GM23338 (cell line): ENCODE measurements around the gene GPC5. TPM values are rescaled to one million over a fixed set of nuclear protein-coding genes. Genes with fewer than 3 reads are reported as not detected.

Experiments
- ATAC-seq: fragments of 200-7000 bp; cut with Tn5 transposase; 3 replicates; pipeline ENCODE4 v1.9.1; 2020
- DNase-seq: peaks from one replicate; pipeline ENCODE4 v3.0.0-alpha.2; 2015; ENCODE audit warnings: low spot score
- H2AFZ ChIP-seq: fragments of 200-600 bp; sonication (generic); 2 replicates; pipeline ENCODE4 v1.8.0; 2016; ENCODE audit warnings: antibody characterized with exemption, mild to moderate bottlenecking, moderate library complexity
- H3F3A ChIP-seq: fragments of 200-600 bp; sonication (generic); replicated peaks from 2 replicates; pipeline ENCODE4 v1.8.0; 2017; ENCODE audit warnings: antibody characterized with exemption, mixed run types, low read depth
- H3K27ac ChIP-seq: fragments of 200-600 bp; sonication (generic); 2 replicates; pipeline ENCODE4 v1.6.1; 2016; ENCODE audit warnings: low read depth
- H3K27me3 ChIP-seq: fragments of 200-600 bp; sonication (generic); 2 replicates; pipeline ENCODE4 v1.8.0; 2016; ENCODE audit warnings: mild to moderate bottlenecking, mixed run types, moderate library complexity; ENCODE audit not compliant: insufficient read depth
- H3K36me3 ChIP-seq: fragments of 200-600 bp; sonication (generic); 2 replicates; pipeline ENCODE4 v1.8.0; 2016; ENCODE audit warnings: mild to moderate bottlenecking; ENCODE audit not compliant: insufficient read depth
- H3K4me1 ChIP-seq: fragments of 200-600 bp; sonication (generic); 2 replicates; pipeline ENCODE4 v1.8.0; 2016; ENCODE audit warnings: mild to moderate bottlenecking, moderate library complexity; ENCODE audit not compliant: insufficient read depth
- H3K4me2 ChIP-seq: fragments of 200-600 bp; sonication (generic); 2 replicates; pipeline ENCODE4 v1.7.1; 2017; ENCODE audit warnings: mixed run types
- H3K4me3 ChIP-seq: fragments of 200-600 bp; sonication (generic); 2 replicates; pipeline ENCODE4 v1.6.1; 2016; ENCODE audit warnings: mixed run types
- H3K79me2 ChIP-seq: fragments of 200-600 bp; sonication (generic); replicated peaks from 2 replicates; pipeline ENCODE4 v1.8.0; 2017; ENCODE audit warnings: mild to moderate bottlenecking; ENCODE audit not compliant: insufficient read depth
- H3K9me2 ChIP-seq: fragments of 200-600 bp; sonication (generic); 2 replicates; pipeline ENCODE4 v1.8.0; 2017; ENCODE audit not compliant: insufficient read depth
- H4K20me1 ChIP-seq: fragments of 200-600 bp; sonication (generic); replicated peaks from 2 replicates; pipeline ENCODE4 v1.8.0; 2017; ENCODE audit warnings: mild to moderate bottlenecking; ENCODE audit not compliant: insufficient read depth
- H3K27ac Mint-ChIP-seq: 2 replicates; pipeline ENCODE4 v1.8.0; 2020; ENCODE audit warnings: inconsistent platforms, mild to moderate bottlenecking, moderate library complexity, mixed read lengths
- H3K27me3 Mint-ChIP-seq: 3 replicates; pipeline ENCODE4 v1.8.0; 2022; ENCODE audit warnings: low read depth, mild to moderate bottlenecking, moderate library complexity, mixed read lengths, inconsistent platforms; ENCODE audit not compliant: insufficient read depth, poor library complexity
- H3K36me3 Mint-ChIP-seq: 3 replicates; pipeline ENCODE4 v1.8.0; 2021; ENCODE audit warnings: low read depth, mild to moderate bottlenecking, inconsistent platforms, moderate library complexity, mixed read lengths
- H3K4me1 Mint-ChIP-seq: 3 replicates; pipeline ENCODE4 v1.8.0; 2020; ENCODE audit warnings: mild to moderate bottlenecking, inconsistent platforms, mixed read lengths
- H3K4me3 Mint-ChIP-seq: 3 replicates; pipeline ENCODE4 v1.8.0; 2021; ENCODE audit warnings: moderate library complexity, mild to moderate bottlenecking, inconsistent platforms, mixed read lengths
- H3K9me3 Mint-ChIP-seq: 3 replicates; pipeline ENCODE4 v1.8.0; 2020; ENCODE audit warnings: moderate library complexity, mild to moderate bottlenecking, inconsistent platforms, mixed read lengths
- CREB1 ChIP-seq: fragments of 250-450 bp; sonication (Bioruptor Pico); IDR thresholded peaks from 2 replicates; pipeline ENCODE4 v1.5.0; 2020; ENCODE audit warnings: low read depth, mild to moderate bottlenecking, moderate library complexity
- CTCF ChIP-seq, 2 experiments: fragments of 200-600 bp in 1 of 2; sonication (generic) in 1 of 2; conservative IDR thresholded peaks; 2 replicates each; pipeline versions ENCODE4 v1.5.1 to v1.6.1; 2016 to 2017; ENCODE audit warnings: antibody characterized with exemption in 2 of 2, low read depth in 2 of 2, mild to moderate bottlenecking in 2 of 2, moderate library complexity in 1 of 2
- EZH2phosphoT487 ChIP-seq: fragments of 200-600 bp; sonication (generic); IDR thresholded peaks from one replicate; pipeline ENCODE4 v1.8.1; 2018; ENCODE audit warnings: antibody characterized with exemption; ENCODE audit not compliant: unreplicated experiment
- ZNF331 ChIP-seq: fragments of 250-450 bp; sonication (Bioruptor Pico); IDR thresholded peaks from 2 replicates; pipeline ENCODE4 v1.5.0; 2020; ENCODE audit warnings: low read depth, mild to moderate bottlenecking, moderate library complexity
- ZNF462 ChIP-seq: fragments of 250-450 bp; sonication (Bioruptor Pico); IDR thresholded peaks from 2 replicates; pipeline ENCODE4 v1.5.0; 2020; ENCODE audit warnings: mild to moderate bottlenecking, moderate library complexity
- polyA plus RNA-seq: library from polyadenylated mRNA; unstranded; fragments of >200 nt; fragmentation: Nextera tagmentation; extraction: Ambion mirVana; gene quantifications from 2 replicates; pipeline ENCODE4 v1.2.1, GENCODE V29; 2016
- total RNA-seq: library from RNA; depleted of rRNA; stranded (reverse); fragments of >200 nt; shearing (Covaris generic); gene quantifications from 2 replicates; pipeline ENCODE4 v1.2.3, GENCODE V29; 2014

GPC5 gene
- total and polyA plus RNA-seq, 2 experiments from 2014 or later: 0.95 to 1.1 TPM

- TF ChIP-seq ZNF462 (CRISPR knock-in tag) (no peak), CREB1 (CRISPR knock-in tag) (no peak), EZH2phosphoT487 (no peak), CTCF (conservative IDR thresholded peaks at IDR 0.05; ENCODE audit: low read depth in 2 of 2) (no peak)
Observed at GRCh38 chr13:91652404-91653301, 254.2 kb downstream of the GPC5 start (continued).

GRCh38 chr13:91655731-91656130 lies 257.3 kb downstream of the GPC5 start:
- Mint-ChIP-seq H3K27ac (no peak overlapping the region), H3K9me3 (no peaks in the 10 kb centered on the region), H3K36me3 (no peaks in the 10 kb centered on the region), H3K4me3 (no peak overlapping the region), H3K27me3 (no peaks in the 10 kb centered on the region), H3K4me1 (peaks cover 17% of the 10 kb centered on the region; the same call in 2 of the 3 replicates)
- Histone ChIP-seq H3K79me2 (no peaks in the 10 kb centered on the region), H3K9me2 (peaks cover 7% of the 10 kb centered on the region; the same call in 1 of the 2 replicates), H3K27me3 (no peaks in the 10 kb centered on the region), H4K20me1 (no peaks in the 10 kb centered on the region), H3K4me3 (no peak overlapping the region), H2AFZ (no peak overlapping the region), H3K4me1 (0 out of 2 replicates have a peak, but pooled peaks cover 5% of the 10 kb centered on the region), H3F3A (no peaks in the 10 kb centered on the region), H3K4me2 (no peak overlapping the region), H3K36me3 (no peaks in the 10 kb centered on the region), H3K27ac (no peak overlapping the region)
- DNase-seq (no peak), ATAC-seq (no peak)
- TF ChIP-seq ZNF331 (CRISPR knock-in tag) (no peak), CREB1 (CRISPR knock-in tag) (no peak), ZNF462 (CRISPR knock-in tag) (no peak)
